Prostate gland (tissue), 2 donors: ENCODE data around the gene ANKRD12. TPM values are rescaled to one million over a fixed set of nuclear protein-coding genes. Genes with fewer than 3 reads are reported as not detected.
"Not testable (repeated sequence)": the region's sequence is repeated elsewhere in the genome, so short reads cannot be mapped to it uniquely, and the experiment has no call there.

Experiments used
- DNase-seq: peaks from one replicate; pipeline ENCODE4 v3.0.0-alpha.2; 2019; ENCODE audit warnings: low spot score
- H3K27ac ChIP-seq, 2 donors: fragments of 200-600 bp; sonication (generic); 2 replicates each; pipeline ENCODE4 v1.5.1; 2017 to 2019
- H3K27me3 ChIP-seq: fragments of 200-600 bp; sonication (generic); replicated peaks from 2 replicates; pipeline ENCODE4 v1.5.1; 2019; ENCODE audit not compliant: insufficient read depth
- H3K36me3 ChIP-seq, 2 donors: fragments of 200-600 bp; sonication (generic); 1 replicate in 1 of 2; 2 replicates in 1 of 2; pipeline versions ENCODE4 v1.5.1 to v1.8.1; 2017 to 2019
- H3K4me1 ChIP-seq: fragments of 200-600 bp; sonication (generic); replicated peaks from 2 replicates; pipeline ENCODE4 v1.5.1; 2019
- H3K4me3 ChIP-seq, 2 donors: fragments of 200-600 bp; sonication (generic); 2 replicates each; pipeline ENCODE4 v1.5.1; 2017 to 2019
- H3K9me3 ChIP-seq: fragments of 200-600 bp; sonication (generic); 2 replicates; pipeline ENCODE4 v1.5.1; 2017
- CTCF ChIP-seq, 4 experiments: fragments of 200-600 bp in 2 of 4; fragments of 450-650 bp in 2 of 4; sonication (generic) in 2 of 4; IDR thresholded peaks; 1 replicate in 3 of 4; 2 replicates in 1 of 4; pipeline ENCODE4 v1.5.1; 2016 to 2019; ENCODE audit warnings: antibody characterized with exemption in 4 of 4, mild to moderate bottlenecking in 2 of 4, moderate library complexity in 2 of 4
- POLR2A ChIP-seq: fragments of 450-650 bp; IDR thresholded peaks from one replicate; pipeline ENCODE4 v1.6.1; 2016; ENCODE audit warnings: antibody characterized with exemption, mild to moderate bottlenecking
- POLR2AphosphoS5 ChIP-seq: sonication (generic); formaldehyde crosslinking; IDR thresholded peaks from one replicate; pipeline ENCODE4 v1.6.1; 2017; ENCODE audit warnings: antibody characterized with exemption
- WGBS: methylation state at CpG from one replicate; pipeline ENCODE4 v1.1.5; 2018; 5-methylcytosine and 5-hydroxymethylcytosine counted together
- intact Hi-C: fragments of 100-400 bp; cut with DNase I; formaldehyde crosslinking; loops from one replicate; pipeline ENCODE4 v1.14.2; 2022
- total RNA-seq, 2 donors: library from RNA; depleted of rRNA; stranded (reverse); fragments of >200 nt; gene quantifications; one replicate each; pipeline ENCODE4 v1.1.0, GENCODE V29; 2016

Gene ANKRD12
- total RNA-seq, 2 donors from 2014 or later = 38.7 to 50.1 TPM

DNA sequence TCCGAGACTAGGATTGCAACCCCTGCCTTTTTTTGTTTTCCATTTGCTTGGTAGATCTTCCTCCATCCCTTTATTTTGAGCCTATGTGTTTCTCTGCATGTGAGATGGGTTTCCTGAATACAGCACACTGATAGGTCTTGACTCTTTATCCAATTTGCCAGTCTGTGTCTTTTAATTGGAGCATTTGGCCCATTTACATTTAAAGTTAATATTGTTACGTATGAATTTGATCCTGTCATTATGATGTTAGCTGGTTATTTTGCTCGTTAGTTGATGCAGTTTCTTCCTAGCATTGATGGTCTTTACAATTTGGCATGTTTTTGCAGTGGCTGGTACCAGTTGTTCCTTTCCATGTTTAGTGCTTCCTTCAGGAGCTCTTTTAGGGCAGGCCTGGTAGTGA, 32.9 kb downstream of the ANKRD12 start:
- 90% methylated on average over 3 of the region's 3 CpGs for WGBS
- H3K27ac ChIP-seq, H3K36me3 ChIP-seq, intact Hi-C loops, DNase-seq, H3K9me3 ChIP-seq, H3K4me3 ChIP-seq, H3K27me3 ChIP-seq, H3K4me1 ChIP-seq: not testable (repeated sequence)

GRCh38 chr18:9171919-9172318, 35.3 kb downstream of the ANKRD12 start:
- H3K9me3 ChIP-seq, H3K36me3 ChIP-seq, H3K27ac ChIP-seq, intact Hi-C loops, H3K4me1 ChIP-seq, H3K27me3 ChIP-seq, H3K4me3 ChIP-seq, DNase-seq: not testable (repeated sequence)
- 98% methylated on average over 3 of the region's 3 CpGs for WGBS

GRCh38 chr18:9172506-9173127, 36.0 kb downstream of the ANKRD12 start:
- no peaks in the 10 kb centered on the region for H3K9me3 ChIP-seq
- no peak for DNase-seq
- H3K27me3 ChIP-seq = no peaks in the 10 kb centered on the region
- no peaks in the 10 kb centered on the region for H3K36me3 ChIP-seq
- intact Hi-C loops = no loop called here
- 95% methylated on average over 4 of the region's 4 CpGs for WGBS
- H3K4me1 ChIP-seq = no peaks in the 10 kb centered on the region
- TF ChIP-seq POLR2AphosphoS5 (no peak), POLR2A (no peak)
- no peak overlapping the region for H3K4me3 ChIP-seq
- no peak overlapping the region for H3K27ac ChIP-seq

DNA sequence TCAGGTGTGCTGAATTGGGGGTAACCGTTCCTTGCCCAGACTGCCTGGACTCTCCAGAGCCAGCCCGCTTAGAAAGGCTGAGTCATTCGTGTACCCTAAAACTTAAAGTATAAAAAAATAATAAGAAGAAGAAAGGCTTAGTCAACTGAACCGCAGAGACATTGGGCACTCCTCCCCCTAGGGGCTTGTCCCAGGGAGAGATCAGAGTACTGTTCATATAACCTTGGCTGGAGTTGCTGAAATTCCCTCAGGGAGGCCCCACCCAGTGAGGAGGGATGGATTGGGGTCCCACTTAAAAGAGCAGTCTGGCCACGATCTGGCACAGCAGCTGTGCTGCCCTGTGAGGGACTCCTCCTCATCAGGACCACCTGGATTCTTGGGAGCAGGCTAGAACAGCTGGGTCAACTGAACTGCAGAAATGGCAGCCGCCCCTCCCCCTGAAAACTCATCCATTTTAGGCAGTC, 37.2 kb downstream of the ANKRD12 start:
- Histone ChIP-seq H3K9me3 (no peaks in the 10 kb centered on the region), H3K36me3 (no peaks in the 10 kb centered on the region), H3K4me3 (no peak overlapping the region), H3K27me3 (no peaks in the 10 kb centered on the region), H3K27ac (no peak overlapping the region), H3K4me1 (no peaks in the 10 kb centered on the region)
- TF ChIP-seq POLR2A (no peak), CTCF (IDR thresholded peaks at IDR 0.05) (no peak), POLR2AphosphoS5 (no peak)
- intact Hi-C loops = no loop called here
- WGBS = 85% methylated on average over 5 of the region's 6 CpGs
- DNase-seq = no peak

- TF ChIP-seq POLR2AphosphoS5 = no peak
- TF ChIP-seq CTCF (IDR thresholded peaks at IDR 0.05) = no peak
- TF ChIP-seq POLR2A = no peak
- H3K27ac ChIP-seq = no peak overlapping the region
Observed at GRCh38 chr18:9174302-9174701, 37.7 kb downstream of the ANKRD12 start.

DNA sequence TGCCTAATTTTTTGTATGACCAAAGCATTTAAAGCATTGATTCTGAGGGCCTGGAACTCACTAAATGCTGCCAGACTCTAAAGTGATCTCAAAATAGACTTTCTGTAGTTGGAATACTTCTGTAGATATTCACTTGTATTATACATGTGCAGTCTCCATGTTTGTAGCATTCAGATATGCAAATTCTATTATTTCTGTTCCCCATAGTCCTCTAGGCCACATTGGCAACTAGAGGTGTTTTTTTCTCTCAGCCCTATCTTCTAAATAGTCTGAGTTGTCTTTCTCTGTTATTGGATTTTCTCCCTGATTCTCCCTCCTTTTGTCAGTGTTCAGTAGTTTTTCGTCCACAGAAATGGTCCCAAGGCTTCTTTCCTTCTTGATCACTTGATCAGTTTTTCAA, 38.5 kb downstream of the ANKRD12 start:
- DNase-seq = no peak
- WGBS = 100% methylated on average over 1 of the region's 1 CpG
- H3K9me3 ChIP-seq = no peaks in the 10 kb centered on the region
- H3K4me1 ChIP-seq = no peaks in the 10 kb centered on the region
- H3K27me3 ChIP-seq = no peaks in the 10 kb centered on the region
- no peaks in the 10 kb centered on the region for H3K36me3 ChIP-seq
- TF ChIP-seq POLR2A (no peak), CTCF (IDR thresholded peaks at IDR 0.05) (no peak), POLR2AphosphoS5 (no peak)
- no peak overlapping the region for H3K4me3 ChIP-seq
- H3K27ac ChIP-seq = no peak overlapping the region
- intact Hi-C loops = no loop called here

More at GRCh38 chr18:9174302-9174701, 37.7 kb downstream of the ANKRD12 start:
- 85% methylated on average over 4 of the region's 4 CpGs for WGBS
- Histone ChIP-seq H3K4me3 (no peak overlapping the region), H3K36me3 (no peaks in the 10 kb centered on the region), H3K27me3 (no peaks in the 10 kb centered on the region), H3K9me3 (no peaks in the 10 kb centered on the region), H3K4me1 (no peaks in the 10 kb centered on the region)
- intact Hi-C loops = no loop called here
- DNase-seq = no peak
